BE2C (cell line): ENCODE data around the gene GAPT.

Experiments
- DNase-seq: peaks from one replicate; pipeline ENCODE4 v3.0.0-alpha.2; 2020
- H3K27me3 ChIP-seq: fragments of 250-450 bp; sonication (Bioruptor Pico); 2 replicates; pipeline ENCODE4 v1.5.1; 2020; ENCODE audit warnings: mild to moderate bottlenecking
- H3K36me3 ChIP-seq: fragments of 250-450 bp; sonication (Bioruptor Pico); 2 replicates; pipeline ENCODE4 v1.5.1; 2020; ENCODE audit warnings: mild to moderate bottlenecking
- H3K4me1 ChIP-seq: fragments of 250-450 bp; sonication (Bioruptor Pico); 2 replicates; pipeline ENCODE4 v1.5.1; 2020
- H3K4me3 ChIP-seq: 2 replicates; pipeline ENCODE4 v1.5.1; 2011; ENCODE audit warnings: low read depth, low read length
- H3K9me3 ChIP-seq: fragments of 250-450 bp; sonication (Bioruptor Pico); 2 replicates; pipeline ENCODE4 v1.5.1; 2020
- CTCF ChIP-seq: IDR thresholded peaks from 2 replicates; pipeline ENCODE4 v1.5.1; 2012; ENCODE audit warnings: mild to moderate bottlenecking, low read depth, low read length

GAPT gene

GRCh38 chr5:58469896-58470295 lies 21.3 kb upstream of the GAPT start:
- no peak for DNase-seq
- TF ChIP-seq CTCF: no peak
- H3K36me3 ChIP-seq: no peaks in the 10 kb centered on the region
- no peaks in the 10 kb centered on the region for H3K27me3 ChIP-seq
- no peaks in the 10 kb centered on the region for H3K4me1 ChIP-seq
- H3K4me3 ChIP-seq: no peak overlapping the region
- no peaks in the 10 kb centered on the region for H3K9me3 ChIP-seq

- Histone ChIP-seq H3K27me3 (no peaks in the 10 kb centered on the region), H3K4me3 (no peak overlapping the region), H3K36me3 (no peaks in the 10 kb centered on the region), H3K4me1 (no peaks in the 10 kb centered on the region; the same call in 1 of the 2 replicates), H3K9me3 (no peaks in the 10 kb centered on the region)
- TF ChIP-seq CTCF: no peak
- no peak for DNase-seq
Measured at GRCh38 chr5:58475404-58475803, 15.8 kb upstream of the GAPT start.

GRCh38 chr5:58477760-58478376 lies 13.4 kb upstream of the GAPT start:
- Histone ChIP-seq H3K9me3 (no peaks in the 10 kb centered on the region), H3K36me3 (no peaks in the 10 kb centered on the region)
- peak; percentile 57 for TF ChIP-seq CTCF

GRCh38 chr5:58481066-58481676 lies 10.1 kb upstream of the GAPT start:
- Histone ChIP-seq H3K27me3 (no peaks in the 10 kb centered on the region), H3K4me1 (no peaks in the 10 kb centered on the region; the same call in 1 of the 2 replicates), H3K9me3 (no peaks in the 10 kb centered on the region), H3K36me3 (no peaks in the 10 kb centered on the region), H3K4me3 (no peak overlapping the region)
- DNase-seq: no peak
- TF ChIP-seq CTCF: no peak

More at GRCh38 chr5:58477760-58478376, 13.4 kb upstream of the GAPT start:
- DNase-seq: peak; percentile 15
- Histone ChIP-seq H3K4me1 (no peaks in the 10 kb centered on the region; the same call in 1 of the 2 replicates), H3K4me3 (no peak overlapping the region), H3K27me3 (no peaks in the 10 kb centered on the region)

- Histone ChIP-seq H3K27me3 (no peaks in the 10 kb centered on the region), H3K4me3 (no peak overlapping the region), H3K4me1 (no peaks in the 10 kb centered on the region; the same call in 1 of the 2 replicates), H3K36me3 (no peaks in the 10 kb centered on the region), H3K9me3 (no peaks in the 10 kb centered on the region)
- no peak for DNase-seq
- no peak for TF ChIP-seq CTCF
Measured at GRCh38 chr5:58481828-58482227, 9.4 kb upstream of the GAPT start.

GRCh38 chr5:58482536-58482935 lies 8.7 kb upstream of the GAPT start:
- Histone ChIP-seq H3K36me3 (no peaks in the 10 kb centered on the region), H3K9me3 (no peaks in the 10 kb centered on the region), H3K27me3 (no peaks in the 10 kb centered on the region), H3K4me1 (no peaks in the 10 kb centered on the region; the same call in 1 of the 2 replicates), H3K4me3 (no peak overlapping the region)
- no peak for TF ChIP-seq CTCF
- no peak for DNase-seq
